SK-N-SH (cell line): ENCODE measurements around the gene CAND1. TPM values are rescaled to one million over a fixed set of nuclear protein-coding genes. Genes with fewer than 3 reads are reported as not detected.
"Not testable (repeated sequence)": the region's sequence is repeated elsewhere in the genome, so short reads cannot be mapped to it uniquely, and the experiment has no call there.

Experiments
- CTCF ChIA-PET: fragments of 300-600, 350-600 bp; formaldehyde crosslinking; extraction: SDS; loops from one replicate; lab custom pipeline; 2021; lab: Yijun Ruan, JAX
- POLR2A ChIA-PET: fragments of 350-600 bp; sonication (Branson Sonifier 250); formaldehyde crosslinking; extraction: SDS; loops from one replicate; lab custom pipeline; 2020; ENCODE audit warnings: antibody characterized with exemption, inconsistent platforms; lab: Yijun Ruan, JAX
- DNase-seq: peaks from one replicate; pipeline ENCODE4 v3.0.0; 2012
- H2AFZ ChIP-seq: fragments of 200-600 bp; sonication (generic); 2 replicates; pipeline ENCODE4 v1.8.1; 2016; ENCODE audit warnings: antibody characterized with exemption, mild to moderate bottlenecking, low read depth
- H3F3A ChIP-seq: fragments of 200-600 bp; sonication (generic); replicated peaks from 2 replicates; pipeline ENCODE3; 2016; ENCODE audit warnings: antibody characterized with exemption, mild to moderate bottlenecking; ENCODE audit not compliant: insufficient read depth
- H3K27ac ChIP-seq, 2 experiments: fragments of 200-500 bp in 1 of 2; fragments of 200-600 bp in 1 of 2; sonication (Bioruptor generic) in 1 of 2; sonication (generic), shearing (Covaris generic) in 1 of 2; 2 replicates each; pipeline versions ENCODE4 v1.5.1 to v1.6.1; 2014 to 2016; ENCODE audit warnings: low read depth in 2 of 2, inconsistent platforms in 1 of 2, low read length in 1 of 2, mild to moderate bottlenecking in 1 of 2, mixed read lengths in 1 of 2
- H3K27me3 ChIP-seq: fragments of 200-600 bp; sonication (generic), shearing (Covaris generic); 2 replicates; pipeline ENCODE4 v1.6.1; 2016; ENCODE audit warnings: mixed run types; ENCODE audit not compliant: insufficient read depth
- H3K36me3 ChIP-seq, 2 experiments: fragments of 200-500 bp in 1 of 2; fragments of 200-600 bp in 1 of 2; sonication (Bioruptor generic) in 1 of 2; sonication (generic) in 1 of 2; replicated peaks in 1 of 2; 2 replicates each; pipeline versions ENCODE3 to v1.5.1; 2014 to 2016; ENCODE audit warnings: low read length in 1 of 2, mild to moderate bottlenecking in 1 of 2; ENCODE audit not compliant: insufficient read depth in 2 of 2, control insufficient read depth in 1 of 2
- H3K4me1 ChIP-seq, 2 experiments: fragments of 200-500 bp in 1 of 2; fragments of 200-600 bp in 1 of 2; sonication (Bioruptor generic) in 1 of 2; sonication (generic), shearing (Covaris generic) in 1 of 2; 2 replicates each; pipeline versions ENCODE4 v1.5.1 to v1.6.1; 2014 to 2016; ENCODE audit warnings: low read depth in 1 of 2, low read length in 1 of 2, mixed run types in 1 of 2; ENCODE audit not compliant: insufficient read depth in 2 of 2, control insufficient read depth in 1 of 2
- H3K4me2 ChIP-seq: fragments of 200-600 bp; sonication (generic), shearing (Covaris generic); 2 replicates; pipeline ENCODE4 v1.6.1; 2017; ENCODE audit warnings: mixed run types
- H3K4me3 ChIP-seq, 2 experiments: fragments of 200-500 bp in 1 of 2; fragments of 200-600 bp in 1 of 2; sonication (Bioruptor generic) in 1 of 2; sonication (generic), shearing (Covaris generic) in 1 of 2; 2 replicates each; pipeline versions ENCODE4 v1.5.1 to v1.8.1; 2014 to 2016; ENCODE audit warnings: low read depth in 2 of 2, inconsistent platforms in 1 of 2, low read length in 1 of 2, mild to moderate bottlenecking in 1 of 2, mixed read lengths in 1 of 2, moderate library complexity in 1 of 2
- H3K79me2 ChIP-seq: fragments of 200-600 bp; sonication (generic); 2 replicates; pipeline ENCODE4 v1.8.1; 2017; ENCODE audit warnings: mild to moderate bottlenecking; ENCODE audit not compliant: insufficient read depth
- H3K9ac ChIP-seq: fragments of 200-600 bp; sonication (generic); 2 replicates; pipeline ENCODE4 v1.6.1; 2017; ENCODE audit warnings: mixed run types
- H3K9me2 ChIP-seq: fragments of 200-600 bp; sonication (generic); 2 replicates; pipeline ENCODE4 v1.6.1; 2017; ENCODE audit warnings: mixed run types
- H3K9me3 ChIP-seq: fragments of 200-600 bp; sonication (generic); 2 replicates; pipeline ENCODE4 v1.6.1; 2017; ENCODE audit warnings: mixed run types, mild to moderate bottlenecking, moderate library complexity
- H4K20me1 ChIP-seq: fragments of 200-600 bp; sonication (generic); 2 replicates; pipeline ENCODE4 v1.6.1; 2017; ENCODE audit warnings: mild to moderate bottlenecking, mixed run types; ENCODE audit not compliant: insufficient read depth
- CTCF ChIP-seq: fragments of 200-600 bp; sonication (generic); IDR thresholded peaks from 2 replicates; pipeline ENCODE4 v1.6.1; 2017; ENCODE audit warnings: antibody characterized with exemption, mild to moderate bottlenecking, moderate library complexity
- MEF2A ChIP-seq: IDR thresholded peaks from 2 replicates; pipeline ENCODE4 v1.4.0; 2012; ENCODE audit warnings: low read depth, borderline replicate concordance
- REST ChIP-seq: IDR thresholded peaks from 2 replicates; pipeline ENCODE4 v1.6.1; 2012; ENCODE audit warnings: mild to moderate bottlenecking, low read depth, low read length, moderate library complexity
- RXRA ChIP-seq: IDR thresholded peaks from 2 replicates; pipeline ENCODE4 v1.4.0; 2012; ENCODE audit warnings: low read depth, mild to moderate bottlenecking, borderline replicate concordance
- SIN3A ChIP-seq: IDR thresholded peaks from 2 replicates; pipeline ENCODE4 v1.6.1; 2012; ENCODE audit warnings: low read depth, mild to moderate bottlenecking, low read length, moderate library complexity, borderline replicate concordance
- TCF12 ChIP-seq: IDR thresholded peaks from 2 replicates; pipeline ENCODE4 v1.4.0; 2012
- USF1 ChIP-seq: IDR thresholded peaks from 2 replicates; pipeline ENCODE4 v1.4.0; 2012; ENCODE audit warnings: low read depth, borderline replicate concordance
- USF2 ChIP-seq: fragments of 150-350 bp; IDR thresholded peaks from 2 replicates; pipeline ENCODE4 v1.6.1; 2017; ENCODE audit warnings: antibody characterized with exemption, low read length, low read depth, borderline replicate concordance
- WGBS: methylation state at CpG from one replicate; pipeline ENCODE4 v1.1.6; 2017; ENCODE audit warnings: low lambda C conversion rate; 5-methylcytosine and 5-hydroxymethylcytosine counted together
- polyA plus RNA-seq, 3 experiments: library from polyadenylated mRNA; depleted of rRNA; stranded (reverse); fragments of >200 nt; gene quantifications; 2 replicates each; pipeline ENCODE4 v1.2.3, GENCODE V29; 2012

The CAND1 gene
- polyA plus RNA-seq, 1 of the 3 experiments (the other 2 are of a cell fraction): 17.4 TPM

DNA sequence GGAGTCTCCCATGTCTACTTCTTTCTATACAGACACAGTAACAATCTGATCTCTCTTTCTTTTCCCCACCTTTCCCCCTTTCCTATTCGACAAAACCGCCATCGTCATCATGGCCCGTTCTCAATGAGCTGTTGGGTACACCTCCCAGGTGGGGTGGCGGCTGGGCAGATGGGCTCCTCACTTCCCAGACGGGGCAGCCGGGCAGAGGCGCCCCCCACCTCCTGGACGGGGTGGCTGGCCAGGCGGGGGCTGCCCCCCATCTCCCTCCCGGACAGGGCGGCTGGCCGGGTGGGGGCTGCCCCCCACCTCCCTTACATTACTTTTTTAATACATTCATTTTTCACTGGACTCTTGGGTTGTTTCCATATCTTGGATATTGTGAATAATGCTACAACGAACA, 71.9 kb downstream of the CAND1 start:
- H3K4me3 ChIP-seq, H3F3A ChIP-seq, H3K36me3 ChIP-seq, DNase-seq, H3K4me2 ChIP-seq, CTCF ChIA-PET, H3K4me1 ChIP-seq, H3K9ac ChIP-seq, POLR2A ChIA-PET, H4K20me1 ChIP-seq, H3K27me3 ChIP-seq, H3K9me2 ChIP-seq, H2AFZ ChIP-seq, H3K79me2 ChIP-seq, H3K27ac ChIP-seq: not testable (repeated sequence)
- WGBS: 54% methylated on average over 14 of the region's 14 CpGs
- H3K9me3 ChIP-seq: peaks cover 13% of the 10 kb centered on the region; the same call in 1 of the 2 replicates

DNA sequence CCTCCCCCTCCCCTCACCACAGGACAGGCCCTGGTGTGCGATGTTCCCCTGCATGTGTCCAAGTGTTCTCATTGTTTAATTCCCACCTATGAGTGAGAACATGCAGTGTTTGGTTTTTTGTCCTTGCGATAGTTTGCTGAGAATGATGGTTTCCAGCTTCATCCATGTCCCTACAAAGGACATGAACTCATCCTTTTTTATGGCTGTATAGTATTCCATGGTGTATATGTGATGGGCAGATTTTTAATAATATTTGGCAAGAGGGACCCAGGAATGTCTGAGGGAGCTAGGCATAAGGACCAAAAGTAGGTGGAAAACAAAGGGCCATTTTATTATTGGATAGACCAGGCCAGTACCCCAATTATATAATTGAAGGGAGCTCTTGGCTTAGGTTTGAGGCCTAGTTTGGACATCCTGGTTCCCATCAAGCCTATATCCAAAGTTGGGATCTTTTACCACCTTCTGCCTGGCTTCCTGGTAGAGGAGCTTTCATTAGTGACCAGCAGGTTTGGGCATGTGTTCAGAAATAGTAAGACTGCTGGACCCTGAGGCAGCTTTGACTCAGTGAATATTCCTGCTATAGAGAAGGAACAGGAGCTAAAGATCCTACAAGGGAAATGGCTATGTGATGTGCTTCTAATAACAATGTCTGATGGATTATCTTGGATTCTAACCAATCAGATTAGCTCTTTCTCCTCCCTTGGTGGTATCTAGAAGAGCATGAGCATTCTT, 76.0 kb downstream of the CAND1 start:
- H3K27me3 ChIP-seq: no peaks in the 10 kb centered on the region
- no peaks in the 10 kb centered on the region for H4K20me1 ChIP-seq
- POLR2A ChIA-PET: no interaction called here
- H3K4me2 ChIP-seq: no peak overlapping the region
- no peak for DNase-seq
- no peaks in the 10 kb centered on the region for H3K36me3 ChIP-seq
- H3K4me1 ChIP-seq: no peaks in the 10 kb centered on the region
- WGBS: 78% methylated on average over 2 of the region's 2 CpGs
- H3K9me3 ChIP-seq: no peaks in the 10 kb centered on the region
- H3K79me2 ChIP-seq: no peaks in the 10 kb centered on the region
- H3K27ac ChIP-seq: no peak overlapping the region
- no peaks in the 10 kb centered on the region for H3F3A ChIP-seq
- CTCF ChIA-PET: interaction anchor here (1.2 to 1.3 kb wide), 2 partner anchors 11 to 598 kb away, joined by 5 to 6 read pairs; no protein-coding TSS in a partner anchor
- H3K9ac ChIP-seq: no peak overlapping the region
- H3K9me2 ChIP-seq: no peaks in the 10 kb centered on the region
- TF ChIP-seq TCF12 (no peak), SIN3A (no peak), USF1 (no peak), REST (no peak), MEF2A (no peak), USF2 (no peak), RXRA (no peak), CTCF (no peak)
- H3K4me3 ChIP-seq: no peak overlapping the region
- no peak overlapping the region for H2AFZ ChIP-seq
